ENCODE measurements around the gene ZFPM1.

DNA sequence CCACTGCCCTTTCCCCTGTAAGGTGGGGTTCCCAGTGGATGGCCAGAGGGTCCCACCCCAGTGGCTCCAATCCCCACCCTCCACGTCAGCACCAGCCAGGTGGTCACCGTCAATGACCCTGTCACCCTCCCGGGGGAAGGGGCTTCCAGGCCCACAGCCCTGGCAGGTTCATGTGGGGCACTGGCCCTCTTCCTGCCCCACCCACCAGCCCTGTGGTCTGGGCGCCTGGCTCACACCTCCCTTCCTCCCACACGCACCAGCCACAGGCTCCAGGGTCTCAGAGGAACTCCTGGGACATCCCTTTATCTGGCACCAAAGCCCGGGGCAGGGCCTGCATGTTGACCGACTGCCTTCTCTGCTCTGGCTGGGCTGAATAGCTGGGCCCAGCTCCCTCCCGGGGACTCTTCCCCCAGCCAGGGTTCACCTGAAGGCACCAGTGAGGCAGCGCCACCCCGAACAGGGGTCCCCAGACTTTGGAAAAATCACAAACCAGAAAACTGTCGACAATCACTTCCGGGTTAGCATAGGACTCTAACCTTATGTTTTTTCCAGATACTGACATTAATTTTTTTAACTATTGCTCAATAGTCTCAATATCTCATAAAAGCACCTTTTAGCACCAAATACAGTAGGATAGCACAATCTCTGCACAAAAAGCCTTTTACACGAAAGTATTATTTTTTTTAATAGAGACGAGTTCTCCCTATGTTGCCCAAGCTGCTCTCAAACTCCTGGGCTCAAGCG, 95.2 kb downstream of the ZFPM1 start:
- TF ChIP-seq ZNF274 (IDR thresholded peaks at IDR 0.05; ENCODE audit: borderline replicate concordance, extremely low read depth, low read length) (no peak), SRF (IDR thresholded peaks at IDR 0.05; ENCODE audit: low read depth, low read length) (no peak), KDM1A (IDR thresholded peaks at IDR 0.05; ENCODE audit: borderline replicate concordance, low read length) (no peak), POLR2AphosphoS5 (IDR thresholded peaks at IDR 0.05; ENCODE audit: low read depth, low read length) (no peak), SIN3A (conservative IDR thresholded peaks at IDR 0.05 in 1 of 2, IDR thresholded peaks at IDR 0.05 in 1 of 2; ENCODE audit: low read depth in 1 of 2, low read length in 2 of 2) (no peak), POLR2A (IDR thresholded peaks at IDR 0.05; ENCODE audit: control extremely low read depth in 1 of 2, low read depth in 2 of 2, low read length in 2 of 2) (no peak), EZH2 (IDR thresholded peaks at IDR 0.05; ENCODE audit: low read depth, low read length, severe bottlenecking) (no peak), CEBPB (IDR thresholded peaks at IDR 0.05; ENCODE audit: low read depth, low read length) (no peak), TAF1 (IDR thresholded peaks at IDR 0.05; ENCODE audit: low read depth, low read length) (no peak), YY1 (IDR thresholded peaks at IDR 0.05; ENCODE audit: low read depth, low read length) (no peak), SP1 (IDR thresholded peaks at IDR 0.05; ENCODE audit: low read depth, low read length) (no peak)
- TF ChIP-seq, protein P1, sequence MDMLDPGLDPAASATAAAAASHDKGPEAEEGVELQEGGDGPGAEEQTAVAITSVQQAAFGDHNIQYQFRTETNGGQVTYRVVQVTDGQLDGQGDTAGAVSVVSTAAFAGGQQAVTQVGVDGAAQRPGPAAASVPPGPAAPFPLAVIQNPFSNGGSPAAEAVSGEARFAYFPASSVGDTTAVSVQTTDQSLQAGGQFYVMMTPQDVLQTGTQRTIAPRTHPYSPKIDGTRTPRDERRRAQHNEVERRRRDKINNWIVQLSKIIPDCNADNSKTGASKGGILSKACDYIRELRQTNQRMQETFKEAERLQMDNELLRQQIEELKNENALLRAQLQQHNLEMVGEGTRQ (IDR thresholded peaks at IDR 0.05; ENCODE audit: low read length): no peak
- TF ChIP-seq, protein P2, sequence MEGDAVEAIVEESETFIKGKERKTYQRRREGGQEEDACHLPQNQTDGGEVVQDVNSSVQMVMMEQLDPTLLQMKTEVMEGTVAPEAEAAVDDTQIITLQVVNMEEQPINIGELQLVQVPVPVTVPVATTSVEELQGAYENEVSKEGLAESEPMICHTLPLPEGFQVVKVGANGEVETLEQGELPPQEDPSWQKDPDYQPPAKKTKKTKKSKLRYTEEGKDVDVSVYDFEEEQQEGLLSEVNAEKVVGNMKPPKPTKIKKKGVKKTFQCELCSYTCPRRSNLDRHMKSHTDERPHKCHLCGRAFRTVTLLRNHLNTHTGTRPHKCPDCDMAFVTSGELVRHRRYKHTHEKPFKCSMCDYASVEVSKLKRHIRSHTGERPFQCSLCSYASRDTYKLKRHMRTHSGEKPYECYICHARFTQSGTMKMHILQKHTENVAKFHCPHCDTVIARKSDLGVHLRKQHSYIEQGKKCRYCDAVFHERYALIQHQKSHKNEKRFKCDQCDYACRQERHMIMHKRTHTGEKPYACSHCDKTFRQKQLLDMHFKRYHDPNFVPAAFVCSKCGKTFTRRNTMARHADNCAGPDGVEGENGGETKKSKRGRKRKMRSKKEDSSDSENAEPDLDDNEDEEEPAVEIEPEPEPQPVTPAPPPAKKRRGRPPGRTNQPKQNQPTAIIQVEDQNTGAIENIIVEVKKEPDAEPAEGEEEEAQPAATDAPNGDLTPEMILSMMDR (IDR thresholded peaks at IDR 0.05; ENCODE audit: control extremely low read depth in 1 of 3, insufficient read depth in 1 of 3, low read depth in 1 of 3, low read length in 3 of 3): no peak
- TF ChIP-seq, protein P3, sequence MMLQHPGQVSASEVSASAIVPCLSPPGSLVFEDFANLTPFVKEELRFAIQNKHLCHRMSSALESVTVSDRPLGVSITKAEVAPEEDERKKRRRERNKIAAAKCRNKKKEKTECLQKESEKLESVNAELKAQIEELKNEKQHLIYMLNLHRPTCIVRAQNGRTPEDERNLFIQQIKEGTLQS (IDR thresholded peaks at IDR 0.05; ENCODE audit: insufficient read depth, low read depth, low read length): no peak
